GM18498 (cell line): ENCODE results near the gene BNC2.
"Not testable (repeated sequence)": the region's sequence is repeated elsewhere in the genome, so short reads cannot be mapped to it uniquely, and the experiment has no call there.

Source experiments
- ATAC-seq: cut with Tn5 transposase; IDR thresholded peaks from one replicate; pipeline ENCODE4 v1.9.1; 2021; ENCODE audit warnings: mild to moderate bottlenecking, moderate library complexity; ENCODE audit not compliant: unreplicated experiment

The BNC2 gene

GRCh38 chr9:16870596-16871335 is at the start of gene BNC2:
BNC2 (minus strand) TSS chr9:16870670; CDS start chr9:16870648, 22 bp downstream.
- ATAC-seq = no peak

GRCh38 chr9:16918920-16919319 is 48.5 kb upstream of the BNC2 start:
- ATAC-seq = no peak

- no peak for ATAC-seq
Observed at GRCh38 chr9:16915126-16915831, 44.8 kb upstream of the BNC2 start.

- ATAC-seq = no peak
Observed at GRCh38 chr9:16912197-16912596, 41.7 kb upstream of the BNC2 start.

GRCh38 chr9:16908206-16908605 is 37.7 kb upstream of the BNC2 start:
- ATAC-seq = not testable (repeated sequence)

- ATAC-seq = no peak
Observed at GRCh38 chr9:16904655-16905054, 34.2 kb upstream of the BNC2 start.

GRCh38 chr9:16901590-16901989 is 31.1 kb upstream of the BNC2 start:
- ATAC-seq = no peak

- no peak for ATAC-seq
Observed at GRCh38 chr9:16899606-16900005, 29.1 kb upstream of the BNC2 start.

- ATAC-seq = no peak
Observed at GRCh38 chr9:16898464-16898863, 28.0 kb upstream of the BNC2 start.

GRCh38 chr9:16888594-16888993 is 18.1 kb upstream of the BNC2 start:
- no peak for ATAC-seq

- ATAC-seq = no peak
Observed at GRCh38 chr9:16885931-16886330, 15.5 kb upstream of the BNC2 start.

GRCh38 chr9:16884952-16885513 is 14.6 kb upstream of the BNC2 start:
- ATAC-seq = no peak

GRCh38 chr9:16884373-16884772 is 13.9 kb upstream of the BNC2 start:
- ATAC-seq = no peak

- no peak for ATAC-seq
Observed at GRCh38 chr9:16883586-16883985, 13.1 kb upstream of the BNC2 start.

GRCh38 chr9:16882440-16882839 is 12.0 kb upstream of the BNC2 start:
- not testable (repeated sequence) for ATAC-seq

- ATAC-seq = no peak
Observed at GRCh38 chr9:16879416-16879815, 8.9 kb upstream of the BNC2 start.

GRCh38 chr9:16877256-16877655 is 6.8 kb upstream of the BNC2 start:
- no peak for ATAC-seq

GRCh38 chr9:16873126-16873802 is 2.8 kb upstream of the BNC2 start:
- no peak for ATAC-seq

GRCh38 chr9:16871336-16872151 is 1.1 kb upstream of the BNC2 start:
- ATAC-seq = no peak

- no peak for ATAC-seq
Observed at GRCh38 chr9:16869882-16870595, 431 bp downstream of the BNC2 start.
